ENCODE measurements around the gene ITPRID1. TPM values are rescaled to one million over a fixed set of nuclear protein-coding genes. Genes with fewer than 3 reads are reported as not detected.
"Not testable (repeated sequence)": the region's sequence is repeated elsewhere in the genome, so short reads cannot be mapped to it uniquely, and the experiment has no call there.

Gene ITPRID1
- total RNA-seq: 0.92 TPM

GRCh38 chr7:31513790-31514189 is at the start of gene ITPRID1:
TSS of gene ITPRID1 (plus strand) at chr7:31514090. CDS start at chr7:31553025, 38,935 bp downstream.
- no peak for DNase-seq

DNA sequence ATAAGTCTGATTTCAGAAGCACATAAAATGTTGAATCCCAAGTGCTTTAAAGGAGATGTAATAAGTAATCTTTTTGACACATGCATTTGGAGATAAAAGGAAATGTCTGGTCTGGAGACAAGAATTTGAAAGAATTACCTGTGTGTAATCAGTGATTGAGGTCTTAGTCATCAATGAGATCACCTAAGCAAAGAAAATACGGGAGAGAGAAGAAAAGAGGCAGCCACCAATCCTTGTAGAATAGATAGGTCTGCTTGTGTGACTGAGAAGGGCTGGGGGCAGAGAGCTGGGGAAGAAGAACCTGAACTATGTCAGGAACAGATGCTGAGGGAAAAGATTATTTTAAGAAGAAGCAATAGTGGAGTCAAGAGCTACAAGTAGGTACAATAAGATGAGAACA is 49.3 kb upstream of the ITPRID1 start:
- no peak for DNase-seq

- DNase-seq: no peak
Measured at GRCh38 chr7:31465285-31465684, 48.6 kb upstream of the ITPRID1 start.

DNA sequence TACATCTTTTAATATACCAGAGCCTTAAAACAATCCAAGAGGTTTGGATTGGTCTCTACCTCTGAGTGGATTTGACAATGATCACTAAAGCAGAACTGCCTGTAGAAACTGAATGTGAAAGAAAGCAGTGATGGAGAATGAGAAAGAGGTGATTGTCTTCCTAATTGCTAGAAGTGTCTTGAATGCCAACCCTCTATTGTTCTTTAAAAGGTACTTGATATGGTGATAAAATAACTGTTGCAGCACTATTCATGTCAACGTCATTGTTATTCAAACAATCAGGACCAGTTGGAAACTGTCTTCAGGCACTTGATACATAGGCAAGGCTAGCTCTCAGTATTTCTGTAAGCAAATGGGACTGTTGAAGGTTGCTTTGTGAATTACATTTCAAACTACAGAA is 47.9 kb upstream of the ITPRID1 start:
- DNase-seq: no peak

GRCh38 chr7:31470883-31471282 is 43.0 kb upstream of the ITPRID1 start:
- not testable (repeated sequence) for DNase-seq

DNA sequence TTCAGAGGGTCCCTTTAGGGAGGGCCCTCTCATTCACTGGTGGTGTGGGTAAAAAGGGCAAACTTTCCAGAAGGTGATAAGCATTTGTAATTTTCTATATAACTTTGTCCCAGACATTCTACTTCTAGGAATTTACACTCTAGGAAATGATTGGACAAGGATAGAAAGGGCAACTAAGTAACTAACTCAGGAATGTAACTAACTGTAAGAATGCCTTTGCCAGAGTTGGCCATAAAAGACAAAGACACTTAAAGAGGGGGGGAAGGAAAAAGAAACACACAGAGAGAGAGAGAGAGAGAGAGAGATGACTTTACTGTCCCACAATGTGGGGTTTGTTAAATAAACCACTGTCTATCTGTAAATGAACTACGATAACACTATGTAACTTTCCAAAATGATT is 38.5 kb upstream of the ITPRID1 start:
- no peak for DNase-seq

- no peak for DNase-seq
Measured at GRCh38 chr7:31476073-31476745, 37.7 kb upstream of the ITPRID1 start.

GRCh38 chr7:31476941-31477677 is 36.8 kb upstream of the ITPRID1 start:
- no peak for DNase-seq

DNA sequence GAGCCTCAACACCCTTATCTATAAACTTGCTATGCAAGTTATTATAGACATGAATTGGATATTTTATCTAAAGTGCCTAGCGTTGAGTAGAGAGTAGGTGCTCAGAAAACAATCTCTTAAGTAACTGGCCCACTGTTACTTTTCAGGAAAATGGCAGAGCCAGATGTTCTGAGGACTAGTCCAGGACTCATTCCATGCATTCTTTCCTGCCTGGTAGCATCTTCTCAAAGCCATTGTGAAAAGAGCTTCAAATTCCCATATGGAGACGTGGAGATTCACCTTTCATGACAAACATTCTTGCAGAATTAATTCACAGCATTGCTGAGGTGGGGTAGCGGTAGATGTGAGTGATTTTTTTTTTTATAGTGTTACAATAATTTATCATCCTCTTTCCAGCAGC is 35.9 kb upstream of the ITPRID1 start:
- no peak for DNase-seq

- DNase-seq: no peak
Measured at GRCh38 chr7:31478721-31479120, 35.2 kb upstream of the ITPRID1 start.

- no peak for DNase-seq
Measured at GRCh38 chr7:31487071-31487470, 26.8 kb upstream of the ITPRID1 start.

GRCh38 chr7:31487476-31487875 is 26.4 kb upstream of the ITPRID1 start:
- DNase-seq: no peak

DNA sequence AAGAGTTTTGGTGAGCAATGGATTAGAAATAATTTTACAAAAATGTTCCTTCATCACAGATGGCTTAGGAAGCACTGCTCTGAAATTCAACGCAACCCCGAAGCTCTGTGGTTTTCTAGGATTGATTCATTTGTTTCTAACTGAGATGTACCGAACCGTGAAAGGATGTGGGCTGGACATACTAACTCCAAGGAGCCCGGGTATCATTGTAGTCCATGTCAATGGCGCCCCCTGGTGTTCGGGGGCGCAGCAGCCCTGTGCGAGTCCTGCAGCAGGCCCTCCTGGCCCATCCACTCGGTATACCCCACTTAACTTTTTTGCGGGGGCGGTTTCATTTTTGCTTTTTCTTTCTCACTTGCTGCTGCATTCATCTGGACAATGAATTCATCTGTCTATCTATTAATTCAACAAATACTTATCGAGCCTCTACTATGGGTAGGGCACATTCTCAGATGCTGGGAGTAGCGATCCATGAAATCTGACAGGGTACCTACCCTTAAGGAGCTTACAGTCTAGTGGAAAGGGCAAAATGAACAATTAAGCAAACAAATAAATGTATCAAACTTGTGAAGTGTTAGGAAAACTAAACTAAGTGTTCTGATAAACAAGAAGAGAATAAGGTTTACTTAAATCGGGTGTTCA is 25.2 kb upstream of the ITPRID1 start:
- peak; percentile 18 for DNase-seq

DNA sequence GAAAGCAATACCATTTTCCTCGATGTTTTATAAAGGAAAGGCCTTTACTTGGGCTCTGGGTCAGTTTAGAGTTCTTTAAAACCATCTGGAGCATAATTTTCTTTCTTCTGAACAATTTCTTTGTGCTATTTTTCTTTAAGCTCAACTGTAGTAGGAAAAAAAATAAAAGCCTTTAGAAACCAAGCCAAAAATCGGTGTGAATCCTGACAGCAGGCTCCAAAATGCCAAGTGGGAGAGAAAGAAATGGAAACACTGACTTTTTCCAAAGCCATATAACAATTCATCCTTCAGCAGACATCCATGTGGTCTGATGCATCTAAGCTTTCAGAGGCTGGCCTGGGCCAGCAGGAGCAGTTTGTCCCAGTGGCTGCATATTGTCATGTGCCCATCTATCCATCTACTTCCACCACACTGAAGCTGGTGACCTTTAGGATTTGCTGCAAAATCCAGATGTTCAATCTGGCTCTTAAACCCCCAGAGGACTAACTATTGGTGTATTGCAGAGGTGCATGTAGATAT is 23.0 kb upstream of the ITPRID1 start:
- peak; percentile 45 for DNase-seq

GRCh38 chr7:31492086-31492485 is 21.8 kb upstream of the ITPRID1 start:
- no peak for DNase-seq

DNA sequence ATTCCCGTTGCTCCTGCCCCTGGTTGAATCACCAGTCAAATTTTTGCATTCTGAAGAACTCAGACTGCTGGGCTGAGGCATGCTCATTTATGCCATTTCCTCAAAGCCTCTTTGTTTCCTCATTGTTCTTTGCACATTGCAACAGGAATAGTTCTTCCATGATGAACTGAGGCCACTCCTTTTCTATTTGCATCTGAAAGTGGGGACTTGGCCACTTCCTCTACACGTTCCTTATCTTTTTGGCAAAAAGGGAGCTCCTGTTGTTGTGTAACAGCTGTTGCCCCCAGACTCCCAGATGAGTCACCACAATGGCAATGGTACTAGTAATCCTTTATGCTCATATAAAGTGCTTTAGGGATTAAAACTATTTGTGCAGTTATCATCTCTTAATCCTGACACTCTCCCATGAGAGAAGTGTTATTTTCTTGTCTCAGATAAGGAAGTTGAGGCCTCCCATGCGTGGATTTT is 20.1 kb upstream of the ITPRID1 start:
- peak; percentile 6 for DNase-seq

- no peak for DNase-seq
Measured at GRCh38 chr7:31494421-31494820, 19.5 kb upstream of the ITPRID1 start.

DNA sequence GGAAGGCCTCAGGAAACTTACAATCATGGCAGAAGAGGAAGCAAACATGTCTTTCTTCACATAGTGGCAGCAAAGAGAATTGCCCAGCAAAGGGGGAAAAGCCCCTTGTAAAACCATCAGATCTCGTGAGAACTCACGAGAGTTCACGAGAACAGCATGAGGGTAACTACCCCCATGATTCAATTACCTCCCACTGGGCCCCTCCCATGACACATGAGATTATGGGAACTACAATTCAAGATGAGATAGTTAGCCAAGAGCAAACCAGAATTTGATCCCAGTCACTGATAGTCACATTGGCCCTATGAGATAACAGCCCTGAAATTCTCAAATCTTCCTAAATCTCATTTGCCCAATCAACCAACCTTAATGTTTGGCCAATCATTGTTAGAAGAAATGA is 18.2 kb upstream of the ITPRID1 start:
- no peak for DNase-seq

DNA sequence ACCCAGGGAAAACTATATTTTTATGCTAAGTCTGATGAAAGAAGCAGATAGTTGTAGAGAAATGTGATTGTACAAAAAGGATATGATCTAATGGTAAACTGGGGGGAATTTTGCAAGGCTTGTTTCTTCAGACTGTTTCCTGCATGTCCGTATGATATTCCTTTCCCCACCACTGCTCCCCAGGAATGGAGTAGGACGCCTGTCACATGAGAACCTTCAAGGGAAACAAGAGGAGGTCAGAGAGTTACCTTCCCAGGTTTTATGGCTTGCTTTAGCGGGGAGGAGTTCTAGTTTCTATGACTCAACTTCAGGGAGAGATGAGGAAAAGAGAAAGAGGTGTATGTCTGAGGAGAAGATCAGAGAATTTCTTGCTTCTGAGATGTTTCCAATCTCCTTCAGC is 16.4 kb upstream of the ITPRID1 start:
- DNase-seq: no peak

DNA sequence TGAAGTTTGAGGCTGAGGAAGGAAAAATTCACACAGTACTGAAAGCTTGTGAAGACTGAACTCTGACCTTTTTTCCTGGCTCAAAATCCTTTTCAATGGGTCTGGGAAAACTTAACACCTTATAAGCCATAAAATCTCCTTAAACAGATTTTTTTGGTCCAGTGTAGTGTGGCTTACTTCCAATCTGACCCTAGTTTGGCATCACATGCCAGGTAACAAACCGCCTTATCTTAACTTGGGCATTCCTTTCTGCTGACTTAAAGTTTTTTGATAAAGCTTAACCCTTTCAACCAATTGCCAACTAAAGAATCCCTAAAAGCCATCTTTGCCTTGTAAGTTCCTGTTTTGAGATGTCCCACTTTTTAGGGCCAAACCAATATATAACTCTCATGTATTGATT is 13.2 kb upstream of the ITPRID1 start:
- no peak for DNase-seq

- no peak for DNase-seq
Measured at GRCh38 chr7:31508823-31509222, 5.1 kb upstream of the ITPRID1 start.

GRCh38 chr7:31512166-31512565 is 1.7 kb upstream of the ITPRID1 start:
- no peak for DNase-seq

All from tongue (tissue), 2 donors.